GM23338 (cell line): ENCODE data around the gene SLC16A11. TPM values are rescaled to one million over a fixed set of nuclear protein-coding genes. Genes with fewer than 3 reads are reported as not detected.

Source experiments
- ATAC-seq: fragments of 200-7000 bp; cut with Tn5 transposase; 3 replicates; pipeline ENCODE4 v1.9.1; 2020
- DNase-seq: peaks from one replicate; pipeline ENCODE4 v3.0.0-alpha.2; 2015; ENCODE audit warnings: low spot score
- H2AFZ ChIP-seq: fragments of 200-600 bp; sonication (generic); 2 replicates; pipeline ENCODE4 v1.8.0; 2016; ENCODE audit warnings: antibody characterized with exemption, mild to moderate bottlenecking, moderate library complexity
- H3F3A ChIP-seq: fragments of 200-600 bp; sonication (generic); replicated peaks from 2 replicates; pipeline ENCODE4 v1.8.0; 2017; ENCODE audit warnings: antibody characterized with exemption, mixed run types, low read depth
- H3K27ac ChIP-seq: fragments of 200-600 bp; sonication (generic); 2 replicates; pipeline ENCODE4 v1.6.1; 2016; ENCODE audit warnings: low read depth
- H3K27me3 ChIP-seq: fragments of 200-600 bp; sonication (generic); 2 replicates; pipeline ENCODE4 v1.8.0; 2016; ENCODE audit warnings: mild to moderate bottlenecking, mixed run types, moderate library complexity; ENCODE audit not compliant: insufficient read depth
- H3K36me3 ChIP-seq: fragments of 200-600 bp; sonication (generic); 2 replicates; pipeline ENCODE4 v1.8.0; 2016; ENCODE audit warnings: mild to moderate bottlenecking; ENCODE audit not compliant: insufficient read depth
- H3K4me1 ChIP-seq: fragments of 200-600 bp; sonication (generic); 2 replicates; pipeline ENCODE4 v1.8.0; 2016; ENCODE audit warnings: mild to moderate bottlenecking, moderate library complexity; ENCODE audit not compliant: insufficient read depth
- H3K4me2 ChIP-seq: fragments of 200-600 bp; sonication (generic); 2 replicates; pipeline ENCODE4 v1.7.1; 2017; ENCODE audit warnings: mixed run types
- H3K4me3 ChIP-seq: fragments of 200-600 bp; sonication (generic); 2 replicates; pipeline ENCODE4 v1.6.1; 2016; ENCODE audit warnings: mixed run types
- H3K79me2 ChIP-seq: fragments of 200-600 bp; sonication (generic); replicated peaks from 2 replicates; pipeline ENCODE4 v1.8.0; 2017; ENCODE audit warnings: mild to moderate bottlenecking; ENCODE audit not compliant: insufficient read depth
- H3K9me2 ChIP-seq: fragments of 200-600 bp; sonication (generic); 2 replicates; pipeline ENCODE4 v1.8.0; 2017; ENCODE audit not compliant: insufficient read depth
- H4K20me1 ChIP-seq: fragments of 200-600 bp; sonication (generic); replicated peaks from 2 replicates; pipeline ENCODE4 v1.8.0; 2017; ENCODE audit warnings: mild to moderate bottlenecking; ENCODE audit not compliant: insufficient read depth
- H3K27ac Mint-ChIP-seq: 2 replicates; pipeline ENCODE4 v1.8.0; 2020; ENCODE audit warnings: inconsistent platforms, mild to moderate bottlenecking, moderate library complexity, mixed read lengths
- H3K27me3 Mint-ChIP-seq: 3 replicates; pipeline ENCODE4 v1.8.0; 2022; ENCODE audit warnings: low read depth, mild to moderate bottlenecking, moderate library complexity, mixed read lengths, inconsistent platforms; ENCODE audit not compliant: insufficient read depth, poor library complexity
- H3K36me3 Mint-ChIP-seq: 3 replicates; pipeline ENCODE4 v1.8.0; 2021; ENCODE audit warnings: low read depth, mild to moderate bottlenecking, inconsistent platforms, moderate library complexity, mixed read lengths
- H3K4me1 Mint-ChIP-seq: 3 replicates; pipeline ENCODE4 v1.8.0; 2020; ENCODE audit warnings: mild to moderate bottlenecking, inconsistent platforms, mixed read lengths
- H3K4me3 Mint-ChIP-seq: 3 replicates; pipeline ENCODE4 v1.8.0; 2021; ENCODE audit warnings: moderate library complexity, mild to moderate bottlenecking, inconsistent platforms, mixed read lengths
- H3K9me3 Mint-ChIP-seq: 3 replicates; pipeline ENCODE4 v1.8.0; 2020; ENCODE audit warnings: moderate library complexity, mild to moderate bottlenecking, inconsistent platforms, mixed read lengths
- EZH2phosphoT487 ChIP-seq: fragments of 200-600 bp; sonication (generic); IDR thresholded peaks from one replicate; pipeline ENCODE4 v1.8.1; 2018; ENCODE audit warnings: antibody characterized with exemption; ENCODE audit not compliant: unreplicated experiment
- NANOG ChIP-seq: IDR thresholded peaks from 2 replicates; pipeline ENCODE4 v1.6.1; 2016; ENCODE audit warnings: antibody characterized with exemption, borderline replicate concordance
- POLR2AphosphoS5 ChIP-seq: IDR thresholded peaks from 2 replicates; pipeline ENCODE4 v1.6.1; 2016; ENCODE audit warnings: antibody characterized with exemption, low read depth
- STAT1 ChIP-seq: IDR thresholded peaks from one replicate; pipeline ENCODE4 v1.6.1; 2016; ENCODE audit warnings: antibody characterized with exemption; ENCODE audit not compliant: unreplicated experiment
- ZNF114 ChIP-seq: fragments of 250-450 bp; sonication (Bioruptor Pico); IDR thresholded peaks from 2 replicates; pipeline ENCODE4 v1.5.0; 2020; ENCODE audit warnings: mild to moderate bottlenecking, moderate library complexity
- ZNF331 ChIP-seq: fragments of 250-450 bp; sonication (Bioruptor Pico); IDR thresholded peaks from 2 replicates; pipeline ENCODE4 v1.5.0; 2020; ENCODE audit warnings: low read depth, mild to moderate bottlenecking, moderate library complexity
- polyA plus RNA-seq: library from polyadenylated mRNA; unstranded; fragments of >200 nt; fragmentation: Nextera tagmentation; extraction: Ambion mirVana; gene quantifications from 2 replicates; pipeline ENCODE4 v1.2.1, GENCODE V29; 2016
- total RNA-seq: library from RNA; depleted of rRNA; stranded (reverse); fragments of >200 nt; shearing (Covaris generic); gene quantifications from 2 replicates; pipeline ENCODE4 v1.2.3, GENCODE V29; 2014
- TF ChIP-seq, protein P1 (sequence below): IDR thresholded peaks from one replicate; pipeline ENCODE4 v1.6.1; 2018; ENCODE audit warnings: antibody characterized with exemption; ENCODE audit not compliant: unreplicated experiment
- TF ChIP-seq, protein P2 (sequence below), 2 experiments: fragments of 200-600 bp in 1 of 2; sonication (generic) in 1 of 2; conservative IDR thresholded peaks; 2 replicates each; pipeline versions ENCODE4 v1.5.1 to v1.6.1; 2016 to 2017; ENCODE audit warnings: antibody characterized with exemption in 2 of 2, low read depth in 2 of 2, mild to moderate bottlenecking in 2 of 2, moderate library complexity in 1 of 2
- TF ChIP-seq, protein P3 (sequence below): fragments of 250-450 bp; sonication (Bioruptor Pico); IDR thresholded peaks from 2 replicates; pipeline ENCODE4 v1.5.0; 2020; ENCODE audit warnings: mild to moderate bottlenecking, moderate library complexity

SLC16A11 gene
- total and polyA plus RNA-seq, 2 experiments from 2014 or later: 0.42 to 0.68 TPM

DNA sequence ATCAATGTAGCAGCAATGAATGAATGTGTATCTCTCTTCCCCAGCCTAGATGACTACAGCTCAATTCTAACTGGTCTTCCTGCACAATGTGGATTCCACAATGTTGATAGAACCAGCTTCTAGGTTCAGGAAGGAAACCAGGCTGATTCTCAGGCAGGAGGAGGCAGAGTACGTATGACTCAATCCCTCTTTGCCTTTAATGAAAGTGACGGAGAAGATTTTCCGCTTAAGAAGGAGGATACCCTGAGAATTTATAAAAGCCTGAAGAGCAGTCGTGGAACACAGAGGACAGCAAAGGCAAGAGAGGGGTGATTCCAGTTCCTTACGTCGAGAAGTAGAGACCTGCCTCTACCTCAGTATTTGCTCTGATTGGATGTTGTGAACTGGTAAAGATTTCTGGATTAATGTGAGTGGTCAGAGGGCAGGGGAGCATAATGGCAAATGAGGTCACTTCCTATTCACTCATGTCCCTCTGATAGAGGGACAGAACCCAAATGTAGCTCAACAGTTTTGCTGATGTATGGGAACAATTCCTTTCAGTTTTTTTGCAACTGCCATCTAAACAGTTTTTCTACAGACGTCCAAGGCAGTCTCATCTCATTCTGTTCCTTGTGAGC lies 15.0 kb upstream of the SLC16A11 start:
- H3K79me2 ChIP-seq: no peaks in the 10 kb centered on the region
- DNase-seq (no peak), ATAC-seq (no peak)
- H4K20me1 ChIP-seq: no peaks in the 10 kb centered on the region
- Mint-ChIP-seq H3K4me1 (peaks cover 6% of the 10 kb centered on the region), H3K27ac (no peak overlapping the region), H3K27me3 (peaks cover 3% of the 10 kb centered on the region), H3K4me3 (no peak overlapping the region), H3K36me3 (no peaks in the 10 kb centered on the region), H3K9me3 (no peaks in the 10 kb centered on the region)
- H3K4me2 ChIP-seq: no peak overlapping the region
- no peaks in the 10 kb centered on the region for H3K4me1 ChIP-seq
- H3K9me2 ChIP-seq: no peaks in the 10 kb centered on the region
- no peak overlapping the region for H3K27ac ChIP-seq
- no peaks in the 10 kb centered on the region for H3K27me3 ChIP-seq
- no peaks in the 10 kb centered on the region for H3F3A ChIP-seq
- H2AFZ ChIP-seq: no peak overlapping the region
- H3K4me3 ChIP-seq: no peak overlapping the region
- TF ChIP-seq ZNF331 (CRISPR knock-in tag) (no peak), ZNF114 (CRISPR knock-in tag) (no peak), STAT1 (no peak), POLR2AphosphoS5 (no peak)
- TF ChIP-seq, protein P1, sequence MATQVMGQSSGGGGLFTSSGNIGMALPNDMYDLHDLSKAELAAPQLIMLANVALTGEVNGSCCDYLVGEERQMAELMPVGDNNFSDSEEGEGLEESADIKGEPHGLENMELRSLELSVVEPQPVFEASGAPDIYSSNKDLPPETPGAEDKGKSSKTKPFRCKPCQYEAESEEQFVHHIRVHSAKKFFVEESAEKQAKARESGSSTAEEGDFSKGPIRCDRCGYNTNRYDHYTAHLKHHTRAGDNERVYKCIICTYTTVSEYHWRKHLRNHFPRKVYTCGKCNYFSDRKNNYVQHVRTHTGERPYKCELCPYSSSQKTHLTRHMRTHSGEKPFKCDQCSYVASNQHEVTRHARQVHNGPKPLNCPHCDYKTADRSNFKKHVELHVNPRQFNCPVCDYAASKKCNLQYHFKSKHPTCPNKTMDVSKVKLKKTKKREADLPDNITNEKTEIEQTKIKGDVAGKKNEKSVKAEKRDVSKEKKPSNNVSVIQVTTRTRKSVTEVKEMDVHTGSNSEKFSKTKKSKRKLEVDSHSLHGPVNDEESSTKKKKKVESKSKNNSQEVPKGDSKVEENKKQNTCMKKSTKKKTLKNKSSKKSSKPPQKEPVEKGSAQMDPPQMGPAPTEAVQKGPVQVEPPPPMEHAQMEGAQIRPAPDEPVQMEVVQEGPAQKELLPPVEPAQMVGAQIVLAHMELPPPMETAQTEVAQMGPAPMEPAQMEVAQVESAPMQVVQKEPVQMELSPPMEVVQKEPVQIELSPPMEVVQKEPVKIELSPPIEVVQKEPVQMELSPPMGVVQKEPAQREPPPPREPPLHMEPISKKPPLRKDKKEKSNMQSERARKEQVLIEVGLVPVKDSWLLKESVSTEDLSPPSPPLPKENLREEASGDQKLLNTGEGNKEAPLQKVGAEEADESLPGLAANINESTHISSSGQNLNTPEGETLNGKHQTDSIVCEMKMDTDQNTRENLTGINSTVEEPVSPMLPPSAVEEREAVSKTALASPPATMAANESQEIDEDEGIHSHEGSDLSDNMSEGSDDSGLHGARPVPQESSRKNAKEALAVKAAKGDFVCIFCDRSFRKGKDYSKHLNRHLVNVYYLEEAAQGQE: no peak
- TF ChIP-seq, protein P2, sequence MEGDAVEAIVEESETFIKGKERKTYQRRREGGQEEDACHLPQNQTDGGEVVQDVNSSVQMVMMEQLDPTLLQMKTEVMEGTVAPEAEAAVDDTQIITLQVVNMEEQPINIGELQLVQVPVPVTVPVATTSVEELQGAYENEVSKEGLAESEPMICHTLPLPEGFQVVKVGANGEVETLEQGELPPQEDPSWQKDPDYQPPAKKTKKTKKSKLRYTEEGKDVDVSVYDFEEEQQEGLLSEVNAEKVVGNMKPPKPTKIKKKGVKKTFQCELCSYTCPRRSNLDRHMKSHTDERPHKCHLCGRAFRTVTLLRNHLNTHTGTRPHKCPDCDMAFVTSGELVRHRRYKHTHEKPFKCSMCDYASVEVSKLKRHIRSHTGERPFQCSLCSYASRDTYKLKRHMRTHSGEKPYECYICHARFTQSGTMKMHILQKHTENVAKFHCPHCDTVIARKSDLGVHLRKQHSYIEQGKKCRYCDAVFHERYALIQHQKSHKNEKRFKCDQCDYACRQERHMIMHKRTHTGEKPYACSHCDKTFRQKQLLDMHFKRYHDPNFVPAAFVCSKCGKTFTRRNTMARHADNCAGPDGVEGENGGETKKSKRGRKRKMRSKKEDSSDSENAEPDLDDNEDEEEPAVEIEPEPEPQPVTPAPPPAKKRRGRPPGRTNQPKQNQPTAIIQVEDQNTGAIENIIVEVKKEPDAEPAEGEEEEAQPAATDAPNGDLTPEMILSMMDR (conservative IDR thresholded peaks at IDR 0.05; ENCODE audit: low read depth in 2 of 2): no peak
- no peaks in the 10 kb centered on the region for H3K36me3 ChIP-seq

DNA sequence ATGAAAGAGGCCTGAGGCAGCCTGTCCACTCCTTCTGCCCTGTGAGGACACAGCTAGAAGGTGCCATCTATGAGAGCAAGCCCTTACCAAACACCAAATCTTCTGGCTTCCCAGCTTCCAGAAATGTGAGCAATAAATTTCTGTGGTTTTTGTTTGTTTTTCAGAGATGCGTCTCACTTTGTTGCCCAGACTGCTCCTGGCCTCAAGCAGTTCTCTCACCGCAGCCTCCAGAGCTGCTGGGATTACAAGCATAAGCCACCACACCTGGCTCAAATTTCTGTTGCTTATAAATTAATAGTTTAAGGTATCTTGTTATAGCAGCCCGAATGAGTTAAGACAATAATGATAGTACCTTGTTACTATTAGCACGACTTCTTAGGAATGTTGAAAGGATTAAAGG lies 12.5 kb upstream of the SLC16A11 start:
- DNase-seq (no peak), ATAC-seq (no peak)
- no peaks in the 10 kb centered on the region for H3K27me3 ChIP-seq
- no peak overlapping the region for H3K4me3 ChIP-seq
- peaks cover 1% of the 10 kb centered on the region for H3K27me3 Mint-ChIP-seq
- H3K27ac Mint-ChIP-seq: no peak overlapping the region
- H3K27ac ChIP-seq: no peak overlapping the region
- H3K9me2 ChIP-seq: no peaks in the 10 kb centered on the region
- H3K79me2 ChIP-seq: no peaks in the 10 kb centered on the region
- no peaks in the 10 kb centered on the region for H3F3A ChIP-seq
- H4K20me1 ChIP-seq: no peaks in the 10 kb centered on the region
- H3K9me3 Mint-ChIP-seq: no peaks in the 10 kb centered on the region
- 0 out of 2 replicates have a peak overlapping the region, but pooled peaks have one; percentile 52 for H2AFZ ChIP-seq
- no peaks in the 10 kb centered on the region for H3K36me3 Mint-ChIP-seq
- no peak overlapping the region for H3K4me2 ChIP-seq
- H3K36me3 ChIP-seq: no peaks in the 10 kb centered on the region
- H3K4me1 ChIP-seq: no peaks in the 10 kb centered on the region
- peaks cover 6% of the 10 kb centered on the region; the same call in 2 of the 3 replicates for H3K4me1 Mint-ChIP-seq
- no peak overlapping the region for H3K4me3 Mint-ChIP-seq
- no peak for TF ChIP-seq EZH2phosphoT487
- TF ChIP-seq, protein P3, sequence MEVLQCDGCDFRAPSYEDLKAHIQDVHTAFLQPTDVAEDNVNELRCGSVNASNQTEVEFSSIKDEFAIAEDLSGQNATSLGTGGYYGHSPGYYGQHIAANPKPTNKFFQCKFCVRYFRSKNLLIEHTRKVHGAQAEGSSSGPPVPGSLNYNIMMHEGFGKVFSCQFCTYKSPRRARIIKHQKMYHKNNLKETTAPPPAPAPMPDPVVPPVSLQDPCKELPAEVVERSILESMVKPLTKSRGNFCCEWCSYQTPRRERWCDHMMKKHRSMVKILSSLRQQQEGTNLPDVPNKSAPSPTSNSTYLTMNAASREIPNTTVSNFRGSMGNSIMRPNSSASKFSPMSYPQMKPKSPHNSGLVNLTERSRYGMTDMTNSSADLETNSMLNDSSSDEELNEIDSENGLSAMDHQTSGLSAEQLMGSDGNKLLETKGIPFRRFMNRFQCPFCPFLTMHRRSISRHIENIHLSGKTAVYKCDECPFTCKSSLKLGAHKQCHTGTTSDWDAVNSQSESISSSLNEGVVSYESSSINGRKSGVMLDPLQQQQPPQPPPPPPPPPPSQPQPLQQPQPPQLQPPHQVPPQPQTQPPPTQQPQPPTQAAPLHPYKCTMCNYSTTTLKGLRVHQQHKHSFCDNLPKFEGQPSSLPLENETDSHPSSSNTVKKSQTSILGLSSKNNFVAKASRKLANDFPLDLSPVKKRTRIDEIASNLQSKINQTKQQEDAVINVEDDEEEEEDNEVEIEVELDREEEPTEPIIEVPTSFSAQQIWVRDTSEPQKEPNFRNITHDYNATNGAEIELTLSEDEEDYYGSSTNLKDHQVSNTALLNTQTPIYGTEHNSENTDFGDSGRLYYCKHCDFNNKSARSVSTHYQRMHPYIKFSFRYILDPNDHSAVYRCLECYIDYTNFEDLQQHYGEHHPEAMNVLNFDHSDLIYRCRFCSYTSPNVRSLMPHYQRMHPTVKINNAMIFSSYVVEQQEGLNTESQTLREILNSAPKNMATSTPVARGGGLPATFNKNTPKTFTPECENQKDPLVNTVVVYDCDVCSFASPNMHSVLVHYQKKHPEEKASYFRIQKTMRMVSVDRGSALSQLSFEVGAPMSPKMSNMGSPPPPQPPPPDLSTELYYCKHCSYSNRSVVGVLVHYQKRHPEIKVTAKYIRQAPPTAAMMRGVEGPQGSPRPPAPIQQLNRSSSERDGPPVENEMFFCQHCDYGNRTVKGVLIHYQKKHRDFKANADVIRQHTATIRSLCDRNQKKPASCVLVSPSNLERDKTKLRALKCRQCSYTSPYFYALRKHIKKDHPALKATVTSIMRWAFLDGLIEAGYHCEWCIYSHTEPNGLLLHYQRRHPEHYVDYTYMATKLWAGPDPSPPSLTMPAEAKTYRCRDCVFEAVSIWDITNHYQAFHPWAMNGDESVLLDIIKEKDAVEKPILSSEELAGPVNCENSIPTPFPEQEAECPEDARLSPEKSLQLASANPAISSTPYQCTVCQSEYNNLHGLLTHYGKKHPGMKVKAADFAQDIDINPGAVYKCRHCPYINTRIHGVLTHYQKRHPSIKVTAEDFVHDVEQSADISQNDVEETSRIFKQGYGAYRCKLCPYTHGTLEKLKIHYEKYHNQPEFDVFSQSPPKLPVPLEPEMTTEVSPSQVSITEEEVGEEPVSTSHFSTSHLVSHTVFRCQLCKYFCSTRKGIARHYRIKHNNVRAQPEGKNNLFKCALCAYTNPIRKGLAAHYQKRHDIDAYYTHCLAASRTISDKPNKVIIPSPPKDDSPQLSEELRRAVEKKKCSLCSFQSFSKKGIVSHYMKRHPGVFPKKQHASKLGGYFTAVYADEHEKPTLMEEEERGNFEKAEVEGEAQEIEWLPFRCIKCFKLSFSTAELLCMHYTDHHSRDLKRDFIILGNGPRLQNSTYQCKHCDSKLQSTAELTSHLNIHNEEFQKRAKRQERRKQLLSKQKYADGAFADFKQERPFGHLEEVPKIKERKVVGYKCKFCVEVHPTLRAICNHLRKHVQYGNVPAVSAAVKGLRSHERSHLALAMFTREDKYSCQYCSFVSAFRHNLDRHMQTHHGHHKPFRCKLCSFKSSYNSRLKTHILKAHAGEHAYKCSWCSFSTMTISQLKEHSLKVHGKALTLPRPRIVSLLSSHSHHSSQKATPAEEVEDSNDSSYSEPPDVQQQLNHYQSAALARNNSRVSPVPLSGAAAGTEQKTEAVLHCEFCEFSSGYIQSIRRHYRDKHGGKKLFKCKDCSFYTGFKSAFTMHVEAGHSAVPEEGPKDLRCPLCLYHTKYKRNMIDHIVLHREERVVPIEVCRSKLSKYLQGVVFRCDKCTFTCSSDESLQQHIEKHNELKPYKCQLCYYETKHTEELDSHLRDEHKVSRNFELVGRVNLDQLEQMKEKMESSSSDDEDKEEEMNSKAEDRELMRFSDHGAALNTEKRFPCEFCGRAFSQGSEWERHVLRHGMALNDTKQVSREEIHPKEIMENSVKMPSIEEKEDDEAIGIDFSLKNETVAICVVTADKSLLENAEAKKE: no peak
- no peak for TF ChIP-seq NANOG
